Ovary (tissue), 3 donors: ENCODE measurements around the gene LRP8.
A peak's percentile ranks its signal among the peaks of the same experiment; 100 is the strongest.

Experiments used
- POLR2A ChIP-seq: fragments of 450-650 bp; IDR thresholded peaks from one replicate; pipeline ENCODE4 v1.6.1; 2017; ENCODE audit warnings: antibody characterized with exemption, mild to moderate bottlenecking, moderate library complexity
- TF ChIP-seq, protein P1 (sequence below), 3 donors: fragments of 450-650 bp in 2 of 3; fragments of 200-600 bp in 1 of 3; IDR thresholded peaks; one replicate each; pipeline versions ENCODE4 v1.5.1 to v1.8.0; 2016 to 2022; ENCODE audit warnings: antibody characterized with exemption in 3 of 3, mild to moderate bottlenecking in 1 of 3
- donor health status: DM: no; HTN: no; CAD: no.

DNA sequence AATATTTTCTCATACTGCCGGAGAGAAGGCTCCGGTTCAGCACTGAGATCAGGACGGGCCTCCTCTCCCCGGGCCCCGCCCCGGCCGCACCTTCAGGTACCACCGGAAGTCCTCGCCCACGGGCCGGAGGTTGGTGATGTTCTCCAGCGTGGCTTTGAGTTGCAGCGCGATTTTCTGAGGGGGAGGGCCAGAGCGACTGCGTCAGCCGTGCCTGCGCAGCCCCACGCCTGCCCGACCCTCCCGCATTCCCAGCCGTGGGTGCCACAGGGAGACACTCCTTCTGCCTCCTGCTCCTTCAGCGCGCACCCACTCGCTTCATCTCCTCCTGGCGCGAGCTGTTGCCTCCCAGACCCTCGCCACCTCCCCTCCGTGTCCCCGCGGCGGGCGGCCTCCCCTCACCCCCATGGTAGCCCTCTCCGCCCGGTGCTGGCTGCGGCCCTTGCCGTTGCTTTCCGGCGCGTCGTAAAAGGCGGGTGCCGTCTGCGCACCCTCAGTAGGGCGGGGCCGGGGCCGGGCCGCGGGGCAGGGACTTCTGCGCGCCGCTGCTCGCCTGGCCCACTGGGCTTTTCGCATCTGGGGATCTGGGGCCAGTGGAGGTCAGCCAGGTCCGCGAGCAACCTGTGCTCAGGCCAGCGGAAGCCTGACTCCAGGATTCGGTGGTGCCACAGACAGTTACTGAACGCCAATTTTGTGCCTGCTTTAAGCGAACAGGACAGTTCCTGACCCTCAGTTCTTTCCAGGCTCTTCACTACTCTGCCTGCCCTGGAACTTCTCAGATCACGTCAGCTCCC is 107.5 kb downstream of the LRP8 start, which contains the start of gene CZIB:
- TF ChIP-seq, protein P1, sequence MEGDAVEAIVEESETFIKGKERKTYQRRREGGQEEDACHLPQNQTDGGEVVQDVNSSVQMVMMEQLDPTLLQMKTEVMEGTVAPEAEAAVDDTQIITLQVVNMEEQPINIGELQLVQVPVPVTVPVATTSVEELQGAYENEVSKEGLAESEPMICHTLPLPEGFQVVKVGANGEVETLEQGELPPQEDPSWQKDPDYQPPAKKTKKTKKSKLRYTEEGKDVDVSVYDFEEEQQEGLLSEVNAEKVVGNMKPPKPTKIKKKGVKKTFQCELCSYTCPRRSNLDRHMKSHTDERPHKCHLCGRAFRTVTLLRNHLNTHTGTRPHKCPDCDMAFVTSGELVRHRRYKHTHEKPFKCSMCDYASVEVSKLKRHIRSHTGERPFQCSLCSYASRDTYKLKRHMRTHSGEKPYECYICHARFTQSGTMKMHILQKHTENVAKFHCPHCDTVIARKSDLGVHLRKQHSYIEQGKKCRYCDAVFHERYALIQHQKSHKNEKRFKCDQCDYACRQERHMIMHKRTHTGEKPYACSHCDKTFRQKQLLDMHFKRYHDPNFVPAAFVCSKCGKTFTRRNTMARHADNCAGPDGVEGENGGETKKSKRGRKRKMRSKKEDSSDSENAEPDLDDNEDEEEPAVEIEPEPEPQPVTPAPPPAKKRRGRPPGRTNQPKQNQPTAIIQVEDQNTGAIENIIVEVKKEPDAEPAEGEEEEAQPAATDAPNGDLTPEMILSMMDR (IDR thresholded peaks at IDR 0.05): peak in 2 of 3 donors; percentile 15 to 44
- TF ChIP-seq POLR2A: peak; percentile 96
